SK-N-SH (cell line): Measurements from ENCODE around the gene CDKAL1. TPM values are rescaled to one million over a fixed set of nuclear protein-coding genes. Genes with fewer than 3 reads are reported as not detected.
A peak's percentile ranks its signal among the peaks of the same experiment; 100 is the strongest.

ENCODE experiments used
- CTCF ChIA-PET: fragments of 300-600, 350-600 bp; formaldehyde crosslinking; extraction: SDS; loops from one replicate; lab custom pipeline; 2021; lab: Yijun Ruan, JAX
- POLR2A ChIA-PET: fragments of 350-600 bp; sonication (Branson Sonifier 250); formaldehyde crosslinking; extraction: SDS; loops from one replicate; lab custom pipeline; 2020; ENCODE audit warnings: antibody characterized with exemption, inconsistent platforms; lab: Yijun Ruan, JAX
- DNase-seq: peaks from one replicate; pipeline ENCODE4 v3.0.0; 2012
- H2AFZ ChIP-seq: fragments of 200-600 bp; sonication (generic); 2 replicates; pipeline ENCODE4 v1.8.1; 2016; ENCODE audit warnings: antibody characterized with exemption, mild to moderate bottlenecking, low read depth
- H3F3A ChIP-seq: fragments of 200-600 bp; sonication (generic); replicated peaks from 2 replicates; pipeline ENCODE3; 2016; ENCODE audit warnings: antibody characterized with exemption, mild to moderate bottlenecking; ENCODE audit not compliant: insufficient read depth
- H3K27ac ChIP-seq, 2 experiments: fragments of 200-500 bp in 1 of 2; fragments of 200-600 bp in 1 of 2; sonication (Bioruptor generic) in 1 of 2; sonication (generic), shearing (Covaris generic) in 1 of 2; 2 replicates each; pipeline versions ENCODE4 v1.5.1 to v1.6.1; 2014 to 2016; ENCODE audit warnings: low read depth in 2 of 2, inconsistent platforms in 1 of 2, low read length in 1 of 2, mild to moderate bottlenecking in 1 of 2, mixed read lengths in 1 of 2
- H3K27me3 ChIP-seq: fragments of 200-600 bp; sonication (generic), shearing (Covaris generic); 2 replicates; pipeline ENCODE4 v1.6.1; 2016; ENCODE audit warnings: mixed run types; ENCODE audit not compliant: insufficient read depth
- H3K36me3 ChIP-seq, 2 experiments: fragments of 200-500 bp in 1 of 2; fragments of 200-600 bp in 1 of 2; sonication (Bioruptor generic) in 1 of 2; sonication (generic) in 1 of 2; replicated peaks in 1 of 2; 2 replicates each; pipeline versions ENCODE3 to v1.5.1; 2014 to 2016; ENCODE audit warnings: low read length in 1 of 2, mild to moderate bottlenecking in 1 of 2; ENCODE audit not compliant: insufficient read depth in 2 of 2, control insufficient read depth in 1 of 2
- H3K4me1 ChIP-seq, 2 experiments: fragments of 200-500 bp in 1 of 2; fragments of 200-600 bp in 1 of 2; sonication (Bioruptor generic) in 1 of 2; sonication (generic), shearing (Covaris generic) in 1 of 2; 2 replicates each; pipeline versions ENCODE4 v1.5.1 to v1.6.1; 2014 to 2016; ENCODE audit warnings: low read depth in 1 of 2, low read length in 1 of 2, mixed run types in 1 of 2; ENCODE audit not compliant: insufficient read depth in 2 of 2, control insufficient read depth in 1 of 2
- H3K4me2 ChIP-seq: fragments of 200-600 bp; sonication (generic), shearing (Covaris generic); 2 replicates; pipeline ENCODE4 v1.6.1; 2017; ENCODE audit warnings: mixed run types
- H3K4me3 ChIP-seq, 2 experiments: fragments of 200-500 bp in 1 of 2; fragments of 200-600 bp in 1 of 2; sonication (Bioruptor generic) in 1 of 2; sonication (generic), shearing (Covaris generic) in 1 of 2; 2 replicates each; pipeline versions ENCODE4 v1.5.1 to v1.8.1; 2014 to 2016; ENCODE audit warnings: low read depth in 2 of 2, inconsistent platforms in 1 of 2, low read length in 1 of 2, mild to moderate bottlenecking in 1 of 2, mixed read lengths in 1 of 2, moderate library complexity in 1 of 2
- H3K79me2 ChIP-seq: fragments of 200-600 bp; sonication (generic); 2 replicates; pipeline ENCODE4 v1.8.1; 2017; ENCODE audit warnings: mild to moderate bottlenecking; ENCODE audit not compliant: insufficient read depth
- H3K9ac ChIP-seq: fragments of 200-600 bp; sonication (generic); 2 replicates; pipeline ENCODE4 v1.6.1; 2017; ENCODE audit warnings: mixed run types
- H3K9me2 ChIP-seq: fragments of 200-600 bp; sonication (generic); 2 replicates; pipeline ENCODE4 v1.6.1; 2017; ENCODE audit warnings: mixed run types
- H3K9me3 ChIP-seq: fragments of 200-600 bp; sonication (generic); 2 replicates; pipeline ENCODE4 v1.6.1; 2017; ENCODE audit warnings: mixed run types, mild to moderate bottlenecking, moderate library complexity
- H4K20me1 ChIP-seq: fragments of 200-600 bp; sonication (generic); 2 replicates; pipeline ENCODE4 v1.6.1; 2017; ENCODE audit warnings: mild to moderate bottlenecking, mixed run types; ENCODE audit not compliant: insufficient read depth
- CHD2 ChIP-seq: fragments of 150-350 bp; IDR thresholded peaks from 2 replicates; pipeline ENCODE4 v1.6.1; 2018; ENCODE audit warnings: low read length; ENCODE audit not compliant: partially characterized antibody
- ELF1 ChIP-seq: IDR thresholded peaks from 2 replicates; pipeline ENCODE4 v1.4.0; 2012
- EP300 ChIP-seq, 2 experiments: IDR thresholded peaks; 2 replicates each; pipeline versions ENCODE4 v1.4.0 to v1.6.1; 2012; ENCODE audit warnings: borderline replicate concordance in 1 of 2, low read depth in 1 of 2, low read length in 1 of 2
- EZH2phosphoT487 ChIP-seq: fragments of 200-600 bp; sonication (generic); IDR thresholded peaks from 2 replicates; pipeline ENCODE4 v1.6.1; 2017; ENCODE audit warnings: low read depth, mixed run types, mild to moderate bottlenecking, antibody characterized with exemption, moderate library complexity, borderline replicate concordance
- GABPA ChIP-seq: IDR thresholded peaks from 2 replicates; pipeline ENCODE4 v1.4.0; 2012; ENCODE audit warnings: low read depth, mild to moderate bottlenecking
- JUND ChIP-seq: IDR thresholded peaks from 2 replicates; pipeline ENCODE4 v1.4.0; 2012
- NFIC ChIP-seq: IDR thresholded peaks from 2 replicates; pipeline ENCODE4 v1.4.0; 2012; ENCODE audit warnings: borderline replicate concordance
- RCOR1 ChIP-seq: fragments of 150-350 bp; IDR thresholded peaks from 2 replicates; pipeline ENCODE4 v1.6.1; 2017; ENCODE audit warnings: antibody characterized with exemption, low read length
- SMC3 ChIP-seq: IDR thresholded peaks from 2 replicates; pipeline ENCODE4 v1.6.1; 2012; ENCODE audit warnings: low read depth, low read length, improper control_type of control experiment
- TEAD4 ChIP-seq: IDR thresholded peaks from 2 replicates; pipeline ENCODE4 v1.4.0; 2012; ENCODE audit warnings: mild to moderate bottlenecking, borderline replicate concordance; ENCODE audit not compliant: insufficient read depth
- WGBS: methylation state at CpG from one replicate; pipeline ENCODE4 v1.1.6; 2017; ENCODE audit warnings: low lambda C conversion rate; 5-methylcytosine and 5-hydroxymethylcytosine counted together
- polyA plus RNA-seq, 3 experiments: library from polyadenylated mRNA; depleted of rRNA; stranded (reverse); fragments of >200 nt; gene quantifications; 2 replicates each; pipeline ENCODE4 v1.2.3, GENCODE V29; 2012
- TF ChIP-seq, protein P1 (sequence below): IDR thresholded peaks from 2 replicates; pipeline ENCODE4; 2012
- TF ChIP-seq, protein P2 (sequence below): IDR thresholded peaks from 2 replicates; pipeline ENCODE4 v1.4.0; 2012; ENCODE audit warnings: low read depth
- TF ChIP-seq, protein P3 (sequence below): fragments of 150-350 bp; IDR thresholded peaks from 2 replicates; pipeline ENCODE4 v1.6.1; 2017; ENCODE audit warnings: antibody characterized with exemption, low read length, low read depth, borderline replicate concordance

Gene CDKAL1
- polyA plus RNA-seq, 1 of the 3 experiments (the other 2 are of a cell fraction) = 2.6 TPM

DNA sequence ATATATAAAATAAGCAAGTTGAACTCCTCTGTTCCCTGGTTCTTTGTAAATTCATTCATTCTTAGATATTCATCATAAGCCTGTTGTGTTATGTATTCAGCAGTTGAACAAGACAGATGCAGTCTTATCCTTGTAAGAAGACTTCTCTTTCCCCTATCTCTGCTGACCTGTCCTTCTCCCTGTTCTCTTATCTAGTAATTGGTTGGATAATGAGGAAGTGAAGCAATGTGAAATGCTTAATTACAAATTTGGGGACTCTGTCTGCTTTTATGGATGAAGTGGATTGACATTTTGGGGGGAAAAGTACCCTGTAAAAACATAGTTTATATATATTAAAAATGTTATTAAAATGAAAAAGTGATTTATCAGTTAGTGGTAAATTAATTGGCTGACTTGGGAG, 37.0 kb downstream of the CDKAL1 start (continued):
- TF ChIP-seq EZH2phosphoT487 (no peak), JUND (no peak)
- TF ChIP-seq, protein P1, sequence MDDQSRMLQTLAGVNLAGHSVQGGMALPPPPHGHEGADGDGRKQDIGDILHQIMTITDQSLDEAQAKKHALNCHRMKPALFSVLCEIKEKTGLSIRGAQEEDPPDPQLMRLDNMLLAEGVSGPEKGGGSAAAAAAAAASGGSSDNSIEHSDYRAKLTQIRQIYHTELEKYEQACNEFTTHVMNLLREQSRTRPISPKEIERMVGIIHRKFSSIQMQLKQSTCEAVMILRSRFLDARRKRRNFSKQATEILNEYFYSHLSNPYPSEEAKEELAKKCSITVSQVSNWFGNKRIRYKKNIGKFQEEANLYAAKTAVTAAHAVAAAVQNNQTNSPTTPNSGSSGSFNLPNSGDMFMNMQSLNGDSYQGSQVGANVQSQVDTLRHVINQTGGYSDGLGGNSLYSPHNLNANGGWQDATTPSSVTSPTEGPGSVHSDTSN = no peak
- TF ChIP-seq, all 33 proteins: peak for 0

DNA sequence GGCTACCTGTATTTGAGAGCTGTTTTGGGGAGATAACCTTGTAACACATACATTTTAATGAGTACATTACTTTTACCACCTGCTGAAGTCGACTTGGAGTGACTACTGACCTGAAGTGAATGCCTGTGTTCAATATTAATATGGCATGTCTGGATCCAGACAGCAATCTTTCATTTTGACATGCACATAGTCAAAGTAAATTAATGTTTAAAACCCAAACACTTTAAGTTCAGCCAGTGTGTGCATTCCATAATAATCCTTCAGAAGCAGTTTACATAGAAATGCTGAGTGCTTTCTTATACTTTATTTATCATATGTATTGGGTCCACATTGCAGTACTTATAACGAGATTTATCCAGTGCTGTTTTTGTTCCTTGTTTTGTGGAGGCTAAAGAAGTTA, 38.0 kb downstream of the CDKAL1 start:
- Histone ChIP-seq H3F3A (no peaks in the 10 kb centered on the region), H3K4me1 (peaks cover 12 to 40% of the 10 kb centered on the region in 2 experiments; a peak in 3 of 4 replicates), H3K27ac (peak overlapping the region in 1 of 2 experiments; percentile 99; a peak in 2 of 4 replicates), H3K9me3 (no peaks in the 10 kb centered on the region), H3K4me3 (no peak overlapping the region), H3K4me2 (no peak overlapping the region), H3K27me3 (no peaks in the 10 kb centered on the region), H3K9ac (no peak overlapping the region), H2AFZ (no peak overlapping the region), H3K79me2 (no peaks in the 10 kb centered on the region), H4K20me1 (no peaks in the 10 kb centered on the region), H3K36me3 (no peaks in the 10 kb centered on the region), H3K9me2 (no peaks in the 10 kb centered on the region)
- DNase-seq = no peak
- 64% methylated on average over 2 of the region's 2 CpGs for WGBS
- ChIA-PET POLR2A (no interaction called here), CTCF (interaction anchor here (1.0 to 1.9 kb wide), 4 partner anchors 12 to 1017 kb away, joined by 3 to 6 read pairs (median 4); no protein-coding TSS in a partner anchor)
- TF ChIP-seq, protein P1 = peak; percentile 60
- TF ChIP-seq NFIC = no peak

DNA sequence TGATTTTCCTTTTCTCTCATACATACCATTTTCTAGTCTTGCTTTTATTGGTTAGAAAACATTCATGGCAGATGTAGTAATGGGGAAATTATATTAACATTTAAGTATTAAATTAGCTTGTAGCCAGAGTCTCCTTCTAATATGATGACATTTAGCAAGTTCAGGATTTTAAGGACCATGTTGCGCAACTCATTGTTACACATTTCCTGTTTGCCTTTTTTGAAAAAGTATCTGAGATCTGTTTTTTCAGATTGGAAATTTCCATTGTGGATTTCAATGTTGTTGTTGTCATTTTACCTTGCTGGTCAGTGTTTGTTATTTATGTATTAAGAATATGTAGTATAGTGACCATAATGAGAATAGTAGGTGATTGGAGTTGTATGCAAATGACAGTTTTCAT, 38.7 kb downstream of the CDKAL1 start:
- ChIA-PET POLR2A (interaction anchor here (1.0 kb wide), 1 partner anchor 1016 kb away, joined by 3 read pairs; no protein-coding TSS in a partner anchor), CTCF (interaction anchor here (1.1 to 2.1 kb wide), 4 partner anchors 9 to 1016 kb away, joined by 3 to 10 read pairs (median 4); no protein-coding TSS in a partner anchor)
- Histone ChIP-seq H3K9me3 (no peaks in the 10 kb centered on the region), H3K79me2 (no peaks in the 10 kb centered on the region), H3K4me3 (no peak overlapping the region), H3K36me3 (no peaks in the 10 kb centered on the region), H3K27me3 (no peaks in the 10 kb centered on the region), H3K9me2 (no peaks in the 10 kb centered on the region), H3F3A (no peaks in the 10 kb centered on the region), H4K20me1 (no peaks in the 10 kb centered on the region), H3K4me1 (peaks cover 12 to 40% of the 10 kb centered on the region in 2 experiments; a peak in 3 of 4 replicates), H3K9ac (no peak overlapping the region), H3K4me2 (no peak overlapping the region), H2AFZ (no peak overlapping the region), H3K27ac (peak overlapping the region in 1 of 2 experiments; percentile 99; a peak in 2 of 4 replicates)
- DNase-seq = no peak
- 97% methylated on average over 1 of the region's 1 CpG for WGBS
- no peak for TF ChIP-seq SMC3
- no peak for TF ChIP-seq GABPA
- TF ChIP-seq RCOR1 = 0 out of 2 replicates have a peak, but pooled peaks have one; percentile 8
- TF ChIP-seq, protein P2, sequence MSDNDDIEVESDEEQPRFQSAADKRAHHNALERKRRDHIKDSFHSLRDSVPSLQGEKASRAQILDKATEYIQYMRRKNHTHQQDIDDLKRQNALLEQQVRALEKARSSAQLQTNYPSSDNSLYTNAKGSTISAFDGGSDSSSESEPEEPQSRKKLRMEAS = no peak
- no peak for TF ChIP-seq ELF1
- TF ChIP-seq NFIC = no peak
- peak in 1 of 2 experiments; percentile 22; a peak in 1 of 4 replicates for TF ChIP-seq EP300 (IDR thresholded peaks at IDR 0.05; ENCODE audit: borderline replicate concordance in 1 of 2, low read depth in 1 of 2, low read length in 1 of 2)
- TF ChIP-seq, protein P3, sequence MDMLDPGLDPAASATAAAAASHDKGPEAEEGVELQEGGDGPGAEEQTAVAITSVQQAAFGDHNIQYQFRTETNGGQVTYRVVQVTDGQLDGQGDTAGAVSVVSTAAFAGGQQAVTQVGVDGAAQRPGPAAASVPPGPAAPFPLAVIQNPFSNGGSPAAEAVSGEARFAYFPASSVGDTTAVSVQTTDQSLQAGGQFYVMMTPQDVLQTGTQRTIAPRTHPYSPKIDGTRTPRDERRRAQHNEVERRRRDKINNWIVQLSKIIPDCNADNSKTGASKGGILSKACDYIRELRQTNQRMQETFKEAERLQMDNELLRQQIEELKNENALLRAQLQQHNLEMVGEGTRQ = no peak
- no peak for TF ChIP-seq CHD2
- TF ChIP-seq TEAD4 = no peak
